DND-41 (cell line): ENCODE measurements around the gene USP7.

ENCODE experiments used
- CTCF ChIP-seq: IDR thresholded peaks from 2 replicates; pipeline ENCODE4 v1.5.1; 2012; ENCODE audit warnings: borderline replicate concordance, low read length, moderate library complexity, mild to moderate bottlenecking; ENCODE audit not compliant: poor library complexity, severe bottlenecking; ENCODE audit errors: extremely low read depth
- EZH2 ChIP-seq: IDR thresholded peaks from 3 replicates; pipeline ENCODE4 v1.6.1; 2012; ENCODE audit warnings: borderline replicate concordance, low read depth, mild to moderate bottlenecking, moderate library complexity, low read length, inconsistent platforms; ENCODE audit not compliant: severe bottlenecking

GRCh38 chr16:8866118-8866883 is 97.4 kb downstream of the USP7 start:
- TF ChIP-seq EZH2 (no peak), CTCF (no peak)
